OCI-LY1 (cell line): ENCODE results near the gene ANKS1A.

Source experiments
- H2AFZ ChIP-seq: fragments of 200-600 bp; sonication (generic), shearing (Covaris generic); 2 replicates; pipeline ENCODE4 v1.6.0; 2014; ENCODE audit warnings: antibody characterized with exemption, mild to moderate bottlenecking, low read length
- H3F3A ChIP-seq: fragments of 200-600 bp; sonication (generic), shearing (Covaris generic); 2 replicates; pipeline ENCODE4 v1.6.0; 2014; ENCODE audit warnings: mild to moderate bottlenecking, antibody characterized with exemption, low read length, moderate library complexity; ENCODE audit not compliant: insufficient read depth
- H3K27ac ChIP-seq: fragments of 200-600 bp; sonication (generic); 2 replicates; pipeline ENCODE4 v1.5.1; 2014; ENCODE audit warnings: low read length, mixed run types, mild to moderate bottlenecking, low read depth; ENCODE audit not compliant: poor library complexity, severe bottlenecking
- H3K27me3 ChIP-seq: fragments of 200-600 bp; sonication (generic); 2 replicates; pipeline ENCODE4 v1.6.0; 2014; ENCODE audit warnings: antibody characterized with exemption, mild to moderate bottlenecking, low read length, moderate library complexity; ENCODE audit not compliant: insufficient read depth
- H3K36me3 ChIP-seq: fragments of 200-600 bp; sonication (generic); 2 replicates; pipeline ENCODE4 v1.6.1; 2014; ENCODE audit warnings: mild to moderate bottlenecking, antibody characterized with exemption, low read length, moderate library complexity, mixed read lengths; ENCODE audit not compliant: insufficient read depth
- H3K4me1 ChIP-seq: fragments of 200-600 bp; sonication (generic); 2 replicates; pipeline ENCODE4 v1.5.1; 2014; ENCODE audit warnings: mild to moderate bottlenecking, low read length, moderate library complexity; ENCODE audit not compliant: insufficient read depth, severe bottlenecking
- H3K4me2 ChIP-seq: fragments of 200-600 bp; sonication (generic), shearing (Covaris generic); 2 replicates; pipeline ENCODE4 v1.6.1; 2014; ENCODE audit warnings: low read length
- H3K4me3 ChIP-seq: fragments of 200-600 bp; sonication (generic); 2 replicates; pipeline ENCODE4 v1.5.1; 2014; ENCODE audit warnings: low read length, low read depth, mild to moderate bottlenecking, mixed read lengths; ENCODE audit not compliant: poor library complexity, severe bottlenecking
- H3K79me2 ChIP-seq: fragments of 200-600 bp; shearing (Covaris generic); 2 replicates; pipeline ENCODE4 v1.6.1; 2016; ENCODE audit warnings: mixed run types, low read length, mixed read lengths; ENCODE audit not compliant: insufficient read depth
- H3K9ac ChIP-seq: fragments of 200-600 bp; sonication (generic), shearing (Covaris generic); 2 replicates; pipeline ENCODE4 v1.6.1; 2014; ENCODE audit warnings: mild to moderate bottlenecking, low read length, mixed read lengths
- H3K9me2 ChIP-seq: fragments of 200-600 bp; sonication (generic), shearing (Covaris generic); 2 replicates; pipeline ENCODE4 v1.6.1; 2014; ENCODE audit warnings: low read depth, mild to moderate bottlenecking, low read length, mixed read lengths
- H3K9me3 ChIP-seq: fragments of 200-600 bp; shearing (Covaris generic); 2 replicates; pipeline ENCODE4 v1.6.1; 2014; ENCODE audit warnings: low read length, mixed read lengths
- H4K20me1 ChIP-seq: fragments of 200-600 bp; sonication (generic), shearing (Covaris generic); 2 replicates; pipeline ENCODE4 v1.6.0; 2016; ENCODE audit warnings: mild to moderate bottlenecking, low read length; ENCODE audit not compliant: insufficient read depth
- EZH2 ChIP-seq: fragments of 200-600 bp; sonication (generic), shearing (Covaris generic); IDR thresholded peaks from 2 replicates; pipeline ENCODE4 v1.8.0; 2017; ENCODE audit warnings: borderline replicate concordance, mixed run types, mild to moderate bottlenecking, antibody characterized with exemption, low read length, moderate library complexity, mixed read lengths
- TF ChIP-seq, protein P1 (sequence below): fragments of 200-600 bp; sonication (generic), shearing (Covaris generic); IDR thresholded peaks from 2 replicates; pipeline ENCODE4 v1.5.1; 2017; ENCODE audit warnings: mild to moderate bottlenecking, antibody characterized with exemption, low read length, moderate library complexity, mixed read lengths

The ANKS1A gene

DNA sequence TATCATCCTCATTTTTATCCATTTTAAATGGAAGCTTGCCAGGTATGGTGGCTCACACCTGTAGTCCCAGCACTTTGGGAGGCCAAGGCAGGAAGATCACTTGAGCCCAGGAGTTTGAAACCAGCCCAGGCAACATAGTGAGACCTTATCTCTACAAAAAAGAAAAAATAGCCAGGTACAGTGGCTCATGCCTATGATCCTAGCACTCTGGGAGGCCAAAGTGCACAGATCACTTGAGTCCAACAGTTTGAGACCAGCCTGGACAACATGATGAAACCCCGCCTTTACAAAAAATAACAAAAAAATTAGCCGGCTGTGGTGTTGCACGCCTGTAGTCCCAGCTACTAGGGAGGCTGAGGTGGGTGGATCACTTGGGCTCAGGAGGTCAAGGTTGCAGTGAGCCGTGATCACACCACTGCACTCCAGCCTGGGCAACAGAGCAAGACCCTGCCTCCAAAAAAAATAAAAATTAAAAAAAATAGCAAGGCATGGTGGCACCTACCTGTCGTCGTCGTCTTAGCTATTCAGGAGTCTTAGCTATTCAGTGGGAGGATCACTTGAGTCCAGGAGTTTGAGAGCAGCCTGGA, 163.0 kb downstream of the ANKS1A start:
- Histone ChIP-seq H2AFZ (no peak overlapping the region), H3K27ac (no peak overlapping the region), H3K79me2 (no peaks in the 10 kb centered on the region), H3K4me2 (no peak overlapping the region), H3F3A (no peaks in the 10 kb centered on the region), H3K9ac (no peak overlapping the region), H3K27me3 (no peaks in the 10 kb centered on the region), H3K4me1 (no peaks in the 10 kb centered on the region), H3K9me2 (no peaks in the 10 kb centered on the region), H3K36me3 (no peaks in the 10 kb centered on the region), H3K4me3 (no peak overlapping the region), H3K9me3 (no peaks in the 10 kb centered on the region), H4K20me1 (no peaks in the 10 kb centered on the region)
- TF ChIP-seq, protein P1, sequence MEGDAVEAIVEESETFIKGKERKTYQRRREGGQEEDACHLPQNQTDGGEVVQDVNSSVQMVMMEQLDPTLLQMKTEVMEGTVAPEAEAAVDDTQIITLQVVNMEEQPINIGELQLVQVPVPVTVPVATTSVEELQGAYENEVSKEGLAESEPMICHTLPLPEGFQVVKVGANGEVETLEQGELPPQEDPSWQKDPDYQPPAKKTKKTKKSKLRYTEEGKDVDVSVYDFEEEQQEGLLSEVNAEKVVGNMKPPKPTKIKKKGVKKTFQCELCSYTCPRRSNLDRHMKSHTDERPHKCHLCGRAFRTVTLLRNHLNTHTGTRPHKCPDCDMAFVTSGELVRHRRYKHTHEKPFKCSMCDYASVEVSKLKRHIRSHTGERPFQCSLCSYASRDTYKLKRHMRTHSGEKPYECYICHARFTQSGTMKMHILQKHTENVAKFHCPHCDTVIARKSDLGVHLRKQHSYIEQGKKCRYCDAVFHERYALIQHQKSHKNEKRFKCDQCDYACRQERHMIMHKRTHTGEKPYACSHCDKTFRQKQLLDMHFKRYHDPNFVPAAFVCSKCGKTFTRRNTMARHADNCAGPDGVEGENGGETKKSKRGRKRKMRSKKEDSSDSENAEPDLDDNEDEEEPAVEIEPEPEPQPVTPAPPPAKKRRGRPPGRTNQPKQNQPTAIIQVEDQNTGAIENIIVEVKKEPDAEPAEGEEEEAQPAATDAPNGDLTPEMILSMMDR = no peak
- no peak for TF ChIP-seq EZH2

DNA sequence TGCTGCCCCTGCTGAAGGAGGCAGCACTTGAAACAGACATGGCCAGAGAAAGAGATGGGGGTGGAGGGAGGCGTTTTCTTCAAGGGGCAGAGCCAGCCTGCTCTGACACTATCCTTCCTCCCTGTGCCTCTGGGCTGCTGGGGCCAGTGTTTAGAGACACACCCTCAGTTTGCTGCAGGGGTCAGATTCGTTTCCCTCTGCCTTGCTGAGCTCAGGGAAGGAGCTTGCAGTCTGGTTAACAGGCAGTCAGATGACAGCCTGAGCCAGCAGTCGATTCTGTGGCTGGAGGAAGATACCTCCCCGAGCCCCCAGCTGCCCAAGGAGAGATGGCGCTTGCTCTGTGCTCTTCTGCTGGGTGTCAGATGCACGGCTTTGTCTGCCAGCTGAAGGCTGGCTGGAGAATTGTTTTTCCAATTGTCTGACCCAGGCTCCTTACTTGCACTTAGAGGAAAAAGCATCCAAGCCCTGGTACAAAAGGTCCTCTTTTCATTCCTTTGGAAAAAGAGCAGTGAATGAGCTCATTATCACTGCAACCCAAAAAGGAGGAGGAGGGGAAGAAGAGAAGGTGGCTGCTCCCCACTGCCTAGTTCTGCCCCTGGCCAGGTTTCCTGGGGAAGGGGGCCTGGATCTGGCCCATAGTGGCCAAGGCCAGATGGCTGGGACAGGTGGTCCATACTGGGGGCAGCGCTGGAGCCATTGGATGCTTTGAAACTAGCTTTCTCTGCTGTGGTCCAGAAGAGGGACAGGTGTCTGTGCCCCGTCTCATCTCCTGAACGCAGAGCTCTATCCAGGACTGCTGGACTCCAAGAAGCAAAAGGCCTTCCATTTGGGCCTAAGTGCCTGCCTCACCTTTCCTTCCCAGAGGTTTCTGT, 163.9 kb downstream of the ANKS1A start:
- Histone ChIP-seq H4K20me1 (no peaks in the 10 kb centered on the region), H3K36me3 (no peaks in the 10 kb centered on the region), H2AFZ (no peak overlapping the region), H3K27ac (no peak overlapping the region), H3K79me2 (no peaks in the 10 kb centered on the region), H3K4me3 (no peak overlapping the region), H3K9ac (no peak overlapping the region), H3K4me2 (no peak overlapping the region), H3K4me1 (no peaks in the 10 kb centered on the region), H3K9me3 (no peaks in the 10 kb centered on the region), H3K27me3 (no peaks in the 10 kb centered on the region), H3F3A (no peaks in the 10 kb centered on the region), H3K9me2 (no peaks in the 10 kb centered on the region)
- TF ChIP-seq, protein P1 = no peak
- TF ChIP-seq EZH2 = no peak

- Histone ChIP-seq H4K20me1 (no peaks in the 10 kb centered on the region), H3F3A (no peaks in the 10 kb centered on the region), H3K4me1 (peaks cover 6% of the 10 kb centered on the region), H3K27me3 (no peaks in the 10 kb centered on the region), H3K79me2 (no peaks in the 10 kb centered on the region), H3K4me2 (no peak overlapping the region), H3K27ac (no peak overlapping the region), H3K4me3 (no peak overlapping the region), H2AFZ (no peak overlapping the region), H3K9me2 (no peaks in the 10 kb centered on the region), H3K9ac (no peak overlapping the region), H3K9me3 (no peaks in the 10 kb centered on the region), H3K36me3 (no peaks in the 10 kb centered on the region)
- TF ChIP-seq, protein P1 = no peak
- no peak for TF ChIP-seq EZH2
Observed at GRCh38 chr6:35053701-35054100, 164.6 kb downstream of the ANKS1A start.
